Large intestine (tissue), 3 donors: ENCODE measurements around the gene PAFAH1B1. TPM values are rescaled to one million over a fixed set of nuclear protein-coding genes. Genes with fewer than 3 reads are reported as not detected.

Experiments used
- DNase-seq, 2 donors: peaks; one replicate each; pipeline versions ENCODE4 v3.0.0 to v3.0.0-alpha.2; 2013
- H3K27ac ChIP-seq: one replicate; pipeline ENCODE4 v1.5.1; 2013; ENCODE audit warnings: low read length
- H3K27me3 ChIP-seq: 2 replicates; pipeline ENCODE4 v1.6.1; 2013; ENCODE audit warnings: low read length; ENCODE audit not compliant: control insufficient read depth, insufficient read depth
- H3K36me3 ChIP-seq: 2 replicates; pipeline ENCODE4 v1.6.1; 2013; ENCODE audit warnings: low read length; ENCODE audit not compliant: control insufficient read depth, insufficient read depth
- H3K4me1 ChIP-seq: one replicate; pipeline ENCODE4 v1.6.1; 2013; ENCODE audit warnings: low read length; ENCODE audit not compliant: control insufficient read depth, insufficient read depth
- H3K4me3 ChIP-seq: one replicate; pipeline ENCODE4 v1.5.1; 2013; ENCODE audit warnings: low read length
- H3K9me3 ChIP-seq: one replicate; pipeline ENCODE4 v1.6.1; 2013; ENCODE audit warnings: mild to moderate bottlenecking, low read depth, low read length, moderate library complexity; ENCODE audit not compliant: control insufficient read depth
- WGBS: methylation state at CpG from one replicate; pipeline ENCODE4 v1.1.5; 2013; ENCODE audit warnings: low lambda C conversion rate; ENCODE audit not compliant: insufficient coverage; 5-methylcytosine and 5-hydroxymethylcytosine counted together
- polyA plus RNA-seq: library from polyadenylated mRNA; unstranded; fragments of 120-200 nt; gene quantifications from one replicate; pipeline ENCODE4 v1.2.1, GENCODE V29; 2013

Gene PAFAH1B1
- polyA plus RNA-seq, 1 donor = 107 TPM

- no peak for DNase-seq
- Histone ChIP-seq H3K36me3 (peaks cover 40% of the 10 kb centered on the region), H3K27me3 (no peaks in the 10 kb centered on the region), H3K9me3 (peaks cover 8% of the 10 kb centered on the region), H3K4me1 (no peaks in the 10 kb centered on the region), H3K4me3 (no peak overlapping the region), H3K27ac (no peak overlapping the region)
- 83% methylated on average over 1 of the region's 6 CpGs for WGBS
These were observed 93.6 kb downstream of the PAFAH1B1 start for GRCh38 chr17:2687074-2687418.

- Histone ChIP-seq H3K27ac (no peak overlapping the region), H3K36me3 (peaks cover 54% of the 10 kb centered on the region), H3K27me3 (no peaks in the 10 kb centered on the region), H3K4me3 (no peak overlapping the region), H3K9me3 (peaks cover 9% of the 10 kb centered on the region), H3K4me1 (no peaks in the 10 kb centered on the region)
- no CpG with 5 or more reads among the region's 27 CpGs for WGBS
- no peak for DNase-seq
These were observed 95.2 kb downstream of the PAFAH1B1 start for GRCh38 chr17:2688351-2689342.

- WGBS = no CpG with 5 or more reads among the region's 40 CpGs
- peaks cover 9% of the 10 kb centered on the region for H3K9me3 ChIP-seq
These were observed 96.1 kb downstream of the PAFAH1B1 start for GRCh38 chr17:2689411-2690164.

DNA sequence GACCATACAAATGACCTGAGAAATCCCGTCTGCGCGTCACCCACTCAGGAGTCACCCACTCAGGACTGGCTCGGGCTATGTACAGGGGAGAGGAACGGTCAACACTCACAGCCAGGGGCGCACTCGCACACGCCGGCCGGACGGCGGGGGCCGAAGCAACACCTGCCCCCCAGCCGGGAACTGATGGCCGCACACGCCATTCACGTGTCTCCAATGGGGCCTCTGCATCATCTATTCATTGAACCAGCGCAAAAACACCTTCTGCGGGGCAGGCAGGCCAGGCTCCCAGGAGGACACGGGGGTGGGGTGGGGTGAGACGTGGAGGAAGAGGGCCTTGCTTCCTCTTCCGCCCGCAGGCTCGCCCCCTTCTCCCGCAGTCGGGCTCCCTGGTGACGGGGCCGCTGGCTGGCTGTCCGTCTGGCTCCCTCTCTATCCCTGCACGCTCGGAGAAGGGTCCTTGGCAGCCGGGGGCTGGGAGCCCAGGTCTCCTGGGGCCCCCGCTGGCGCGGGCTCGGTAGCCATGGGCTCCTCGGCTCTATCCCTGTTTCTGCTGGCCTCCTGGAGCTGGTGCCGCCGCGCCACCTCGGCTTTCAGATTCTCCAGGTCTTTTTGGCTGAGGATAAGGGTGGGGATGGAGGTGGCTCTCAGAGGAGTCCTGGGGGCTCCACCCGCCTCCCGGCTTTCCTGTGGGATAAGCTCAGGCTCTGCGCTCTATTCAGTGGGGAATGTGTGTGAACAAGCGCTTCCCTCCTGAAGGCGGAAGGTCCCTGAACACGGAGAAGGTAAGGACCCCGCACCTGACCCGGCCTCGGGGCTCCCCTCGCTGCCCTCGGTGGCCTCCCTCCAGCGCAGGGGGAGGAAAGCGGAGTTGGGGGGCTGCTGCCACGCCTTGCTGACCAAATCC lies 97.0 kb downstream of the PAFAH1B1 start:
- no CpG with 5 or more reads among the region's 55 CpGs for WGBS

More at GRCh38 chr17:2689411-2690164, 96.1 kb downstream of the PAFAH1B1 start:
- no peak for DNase-seq
- H3K27ac ChIP-seq = no peak overlapping the region
- no peak overlapping the region for H3K4me3 ChIP-seq
- peaks cover 58% of the 10 kb centered on the region for H3K36me3 ChIP-seq
- H3K4me1 ChIP-seq = no peaks in the 10 kb centered on the region
- no peaks in the 10 kb centered on the region for H3K27me3 ChIP-seq

DNA sequence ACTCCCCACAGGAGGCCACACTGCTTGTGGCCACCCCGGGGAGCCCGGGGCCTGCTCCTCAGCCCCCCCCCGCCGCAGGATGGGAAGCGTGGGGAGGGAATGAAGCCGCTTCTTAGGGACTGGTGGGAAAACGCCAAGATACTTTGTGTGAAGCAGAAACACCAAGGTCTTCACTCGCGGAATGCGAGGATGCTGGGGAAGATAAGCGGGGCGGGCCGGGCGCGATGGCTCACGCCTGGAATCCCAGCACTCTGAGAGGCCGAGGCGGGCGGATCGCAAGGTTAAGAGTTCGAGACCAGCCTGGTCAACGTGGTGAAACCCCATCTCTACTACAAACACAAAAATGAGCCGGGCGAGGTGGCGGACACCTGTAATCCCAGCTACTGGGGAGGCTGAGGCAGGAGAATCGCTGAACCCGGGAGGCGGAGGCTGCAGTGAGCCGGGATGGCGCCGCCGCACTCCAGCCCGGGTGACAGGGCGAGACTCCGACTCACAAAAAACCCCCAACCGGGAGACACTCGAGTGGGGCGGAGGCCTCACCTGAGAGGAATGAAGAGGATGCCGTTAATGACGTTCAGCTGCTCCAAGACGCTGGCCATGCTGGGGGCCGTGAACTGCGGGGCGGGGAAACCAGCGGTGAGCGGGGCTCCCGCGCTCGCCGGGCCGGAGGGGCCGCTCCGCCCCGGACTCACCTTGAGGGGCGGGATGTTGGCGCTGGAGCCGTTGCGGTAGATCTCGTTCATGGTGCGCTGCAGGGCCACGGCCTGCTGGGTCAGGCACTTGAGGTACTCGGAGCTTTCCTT lies 97.8 kb downstream of the PAFAH1B1 start:
- Histone ChIP-seq H3K9me3 (peaks cover 9% of the 10 kb centered on the region), H3K27ac (no peak overlapping the region), H3K27me3 (no peaks in the 10 kb centered on the region), H3K4me3 (no peak overlapping the region), H3K36me3 (peaks cover 70% of the 10 kb centered on the region), H3K4me1 (no peaks in the 10 kb centered on the region)
- no peak for DNase-seq
- WGBS = 100% methylated on average over 2 of the region's 62 CpGs

More for the DNA sequence above, 97.0 kb downstream of the PAFAH1B1 start:
- Histone ChIP-seq H3K36me3 (peaks cover 62% of the 10 kb centered on the region), H3K4me3 (no peak overlapping the region), H3K27me3 (no peaks in the 10 kb centered on the region), H3K4me1 (no peaks in the 10 kb centered on the region), H3K9me3 (peaks cover 9% of the 10 kb centered on the region), H3K27ac (no peak overlapping the region)
- DNase-seq = no peak

DNA sequence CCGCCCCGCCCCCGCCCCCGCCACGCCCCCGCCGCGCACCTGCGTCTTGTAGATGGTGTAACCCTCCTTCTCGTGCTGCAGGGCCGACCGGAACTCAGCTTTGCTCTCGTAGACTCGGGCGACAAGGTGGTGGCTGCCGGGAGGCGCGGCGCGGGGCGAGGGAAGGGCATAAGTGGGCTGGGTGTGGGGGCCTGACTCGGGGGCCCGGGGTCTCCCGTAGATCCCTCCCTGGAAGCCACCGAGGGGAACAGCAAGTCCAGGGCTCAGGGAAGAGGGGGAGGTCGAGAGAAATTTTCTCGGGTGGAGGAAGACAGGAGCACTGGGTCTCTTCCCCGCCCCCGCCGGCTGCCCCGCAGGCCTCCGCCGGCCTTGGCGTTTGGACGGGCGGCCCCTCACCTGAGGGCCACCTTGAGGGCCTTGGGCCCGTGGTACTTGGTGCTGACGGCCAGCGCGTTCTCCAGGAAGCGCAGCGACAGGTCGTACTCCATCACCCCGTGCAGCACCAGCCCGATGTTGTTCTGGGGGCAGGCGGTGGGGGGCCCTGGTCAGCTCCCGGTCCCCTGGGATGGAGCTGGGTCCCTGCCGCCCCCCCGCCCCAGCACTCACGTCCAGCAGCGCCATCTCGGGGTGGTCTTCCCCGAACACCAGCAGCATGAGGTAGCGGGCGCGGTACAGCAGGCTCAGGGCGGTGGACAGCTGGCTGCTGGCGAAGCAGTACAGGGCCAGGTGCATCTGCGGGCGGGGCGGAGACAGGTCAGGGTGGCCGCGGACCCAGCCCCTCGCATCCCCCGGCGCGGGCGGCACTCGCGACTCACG lies 98.7 kb downstream of the PAFAH1B1 start:
- WGBS = no CpG with 5 or more reads among the region's 71 CpGs
- H3K27me3 ChIP-seq = no peaks in the 10 kb centered on the region
- H3K4me3 ChIP-seq = no peak overlapping the region
- H3K9me3 ChIP-seq = peaks cover 9% of the 10 kb centered on the region
- no peak overlapping the region for H3K27ac ChIP-seq
- peaks cover 79% of the 10 kb centered on the region for H3K36me3 ChIP-seq
- no peak for DNase-seq
- H3K4me1 ChIP-seq = no peaks in the 10 kb centered on the region

DNA sequence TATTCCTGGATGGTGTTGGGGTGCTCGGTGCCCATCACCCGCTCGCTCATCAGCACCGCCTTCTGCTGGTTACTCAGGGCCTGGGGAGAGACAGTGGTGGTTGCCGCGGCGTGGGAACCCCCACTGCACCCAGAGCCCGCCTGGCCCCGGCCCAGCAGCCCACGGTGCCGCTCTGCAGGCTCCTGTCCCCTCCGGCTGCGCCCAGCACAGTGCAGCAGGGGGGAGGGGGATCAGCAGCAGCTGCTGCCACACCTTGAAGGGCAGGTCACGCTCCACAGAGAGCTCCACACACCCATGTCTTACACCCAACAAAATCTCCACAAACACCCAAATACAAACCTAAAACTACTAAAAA lies 99.3 kb downstream of the PAFAH1B1 start:
- DNase-seq = no peak
- Histone ChIP-seq H3K27ac (no peak overlapping the region), H3K27me3 (no peaks in the 10 kb centered on the region), H3K36me3 (peaks cover 85% of the 10 kb centered on the region), H3K4me3 (no peak overlapping the region), H3K4me1 (no peaks in the 10 kb centered on the region), H3K9me3 (peaks cover 9% of the 10 kb centered on the region)
- WGBS = no CpG with 5 or more reads among the region's 14 CpGs

- Histone ChIP-seq H3K4me3 (no peak overlapping the region), H3K36me3 (peaks cover 91% of the 10 kb centered on the region)
- DNase-seq = no peak
These were observed 100.3 kb downstream of the PAFAH1B1 start for GRCh38 chr17:2693561-2694380.

More at GRCh38 chr17:2693561-2694380, 100.3 kb downstream of the PAFAH1B1 start:
- Histone ChIP-seq H3K27me3 (no peaks in the 10 kb centered on the region), H3K27ac (no peak overlapping the region), H3K4me1 (no peaks in the 10 kb centered on the region), H3K9me3 (peaks cover 17% of the 10 kb centered on the region)
- no CpG with 5 or more reads among the region's 37 CpGs for WGBS
